RCC 7860 (cell line): ENCODE data around the gene EFCAB5.
"Not testable (repeated sequence)": the region's sequence is repeated elsewhere in the genome, so short reads cannot be mapped to it uniquely, and the experiment has no call there.

ENCODE experiments used
- DNase-seq: peaks from one replicate; pipeline ENCODE4 v3.0.0-alpha.2; 2015; ENCODE audit warnings: low spot score
- FAIRE-seq: peaks from 2 replicates; lab custom pipeline; 2012; peaks lifted over from hg19 to GRCh38; lab: Jason Lieb, UNC

The EFCAB5 gene

DNA sequence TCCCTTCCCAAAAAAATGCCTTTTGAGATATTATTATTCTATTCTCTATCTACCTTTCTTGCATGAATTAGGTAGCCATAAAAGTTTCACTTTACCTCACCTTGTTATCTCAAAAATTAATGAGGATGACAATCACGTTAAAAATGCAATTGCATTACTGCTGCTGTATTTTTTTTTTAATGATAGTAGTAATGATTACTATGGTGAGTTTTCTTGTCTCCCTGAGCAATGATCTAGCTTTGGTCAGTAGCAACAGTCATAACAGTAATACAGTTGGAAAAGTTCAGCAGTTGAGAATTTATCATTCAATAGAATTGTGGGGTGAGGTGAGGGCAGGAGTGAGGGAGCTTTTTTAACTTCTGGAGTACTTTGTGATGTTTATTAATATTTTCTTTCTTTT is at the start of gene EFCAB5:
Gene EFCAB5 (plus strand): TSS at position 301 of the 400 bp plus-strand sequence. CDS start 163 bp downstream, outside the sequence.
- no peak for DNase-seq
- no peak for FAIRE-seq

DNA sequence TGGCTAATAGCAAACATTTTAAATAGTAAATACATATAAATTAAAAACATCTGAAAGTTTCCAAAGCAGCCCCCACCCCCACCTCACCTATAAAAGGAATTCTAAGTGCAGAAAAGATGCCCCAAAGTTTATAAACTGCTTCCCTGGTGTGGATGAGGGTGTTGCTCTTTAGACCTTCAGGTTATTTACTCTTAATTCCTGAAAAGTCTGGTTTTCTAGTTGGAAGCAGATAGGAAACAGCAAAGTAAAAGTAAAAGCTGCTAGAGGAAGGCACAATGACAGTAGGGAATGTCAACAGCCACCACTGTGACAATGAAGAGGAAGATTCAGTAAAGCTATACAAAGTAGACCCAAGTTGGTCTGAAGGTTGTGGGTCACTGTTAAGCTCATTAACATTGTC is 49.2 kb upstream of the EFCAB5 start:
- no peak for DNase-seq
- no peak for FAIRE-seq

DNA sequence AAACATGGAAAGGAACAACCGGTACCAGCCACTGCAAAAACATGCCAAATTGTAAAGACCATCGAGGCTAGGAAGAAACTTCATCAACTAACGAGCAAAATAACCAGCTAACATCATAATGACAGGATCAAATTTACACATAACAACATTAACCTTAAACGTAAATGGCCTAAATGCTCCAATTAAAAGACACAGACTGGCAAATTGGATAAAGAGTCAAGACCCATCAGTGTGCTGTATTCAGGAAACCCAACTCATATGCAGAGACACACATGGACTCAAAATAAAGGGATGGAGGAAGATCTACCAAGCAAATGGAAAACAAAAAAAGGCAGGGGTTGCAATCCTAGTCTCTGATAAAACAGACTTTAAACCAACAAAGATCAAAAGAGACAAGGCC is 44.3 kb upstream of the EFCAB5 start:
- not testable (repeated sequence) for FAIRE-seq

DNA sequence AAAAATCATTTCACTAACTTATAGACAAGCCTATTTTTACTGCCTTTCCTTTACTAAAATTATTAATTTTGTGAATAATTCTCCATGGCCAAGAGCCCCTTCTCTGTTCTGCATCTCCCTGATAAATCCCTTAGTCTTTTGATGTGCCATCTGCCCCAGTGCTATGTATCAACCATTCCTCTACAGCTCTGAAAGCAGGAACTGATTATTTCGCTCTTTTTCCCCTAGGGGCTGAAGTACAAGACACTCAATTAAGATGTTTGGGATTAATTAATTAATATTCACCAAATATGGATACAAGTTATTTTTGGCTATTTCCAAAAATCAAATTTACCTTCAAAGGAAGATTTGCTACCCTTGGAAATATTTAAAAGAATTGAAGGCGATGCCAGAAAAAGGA is 38.0 kb upstream of the EFCAB5 start:
- no peak for DNase-seq
- no peak for FAIRE-seq

More for the DNA sequence above, 44.3 kb upstream of the EFCAB5 start:
- DNase-seq = not testable (repeated sequence)

DNA sequence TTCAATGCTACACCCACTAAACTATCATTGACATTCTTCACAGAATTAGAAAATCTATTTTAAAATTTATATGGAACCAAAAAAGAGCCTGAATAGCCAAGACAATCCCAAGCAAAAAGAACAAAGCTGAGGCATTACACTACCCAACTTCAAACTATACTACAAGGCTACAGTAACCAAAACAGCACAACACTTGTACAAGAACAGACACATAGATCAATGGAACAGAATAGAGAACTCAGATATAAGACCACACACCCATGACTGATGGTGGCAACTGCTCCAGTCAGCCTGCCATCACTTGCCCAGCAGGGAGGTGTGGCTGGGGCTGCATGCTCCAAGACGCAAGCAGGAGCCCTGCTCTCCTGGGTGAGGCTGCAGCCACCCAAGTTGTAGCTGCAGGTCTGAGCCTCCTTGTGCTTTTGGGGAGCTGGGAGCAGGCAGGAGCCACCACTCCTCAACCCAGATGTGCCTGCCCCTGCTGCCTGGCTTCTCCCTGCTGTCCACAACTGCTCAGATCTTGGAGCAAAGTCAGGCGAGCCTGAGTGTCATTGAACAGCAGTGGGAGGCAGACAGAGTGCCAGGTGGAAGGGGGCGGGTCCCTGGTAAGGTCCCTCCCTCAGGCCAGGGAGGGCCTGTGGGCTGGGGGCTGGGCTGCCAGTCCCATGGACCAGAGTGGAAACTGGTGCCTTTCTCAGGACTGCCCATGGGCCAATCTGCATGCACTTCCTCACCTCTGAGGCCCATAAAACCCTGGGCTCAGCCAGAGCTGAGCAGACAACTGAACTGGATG is 36.2 kb upstream of the EFCAB5 start:
- DNase-seq (no peak), FAIRE-seq (no peak)

DNA sequence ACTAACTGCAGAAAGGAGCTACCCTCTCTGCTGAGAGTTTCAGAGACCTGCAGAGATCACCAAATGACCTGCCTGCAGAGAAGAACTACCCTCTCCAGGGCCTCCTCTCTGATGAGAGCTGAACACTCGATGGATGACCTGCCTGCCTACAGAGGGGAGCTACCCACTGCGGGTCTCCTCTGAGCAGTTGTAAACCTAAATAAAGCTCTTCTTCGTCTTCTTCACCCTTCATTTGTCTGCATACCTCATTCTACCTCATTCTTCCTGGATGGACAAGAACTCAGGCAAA is 35.6 kb upstream of the EFCAB5 start:
- DNase-seq = no peak
- no peak for FAIRE-seq

DNA sequence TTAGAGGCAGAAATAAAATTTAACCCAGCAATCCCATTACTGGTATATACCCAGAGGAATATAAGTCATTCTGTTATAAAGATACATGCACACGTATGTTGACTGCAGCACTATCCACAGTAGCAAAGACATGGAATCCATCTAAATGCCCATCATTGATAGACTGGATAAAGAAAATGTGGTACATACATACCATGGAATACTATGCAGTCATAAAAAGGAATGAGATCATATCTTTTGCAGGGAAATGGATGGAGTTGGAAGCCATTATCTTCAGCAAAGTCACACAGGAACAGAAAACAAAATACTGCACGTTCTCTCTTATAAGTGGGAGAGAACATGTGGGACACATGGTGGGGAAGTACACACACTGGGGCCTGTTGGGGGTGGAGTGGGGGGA is 34.5 kb upstream of the EFCAB5 start:
- FAIRE-seq (no peak), DNase-seq (no peak)

DNA sequence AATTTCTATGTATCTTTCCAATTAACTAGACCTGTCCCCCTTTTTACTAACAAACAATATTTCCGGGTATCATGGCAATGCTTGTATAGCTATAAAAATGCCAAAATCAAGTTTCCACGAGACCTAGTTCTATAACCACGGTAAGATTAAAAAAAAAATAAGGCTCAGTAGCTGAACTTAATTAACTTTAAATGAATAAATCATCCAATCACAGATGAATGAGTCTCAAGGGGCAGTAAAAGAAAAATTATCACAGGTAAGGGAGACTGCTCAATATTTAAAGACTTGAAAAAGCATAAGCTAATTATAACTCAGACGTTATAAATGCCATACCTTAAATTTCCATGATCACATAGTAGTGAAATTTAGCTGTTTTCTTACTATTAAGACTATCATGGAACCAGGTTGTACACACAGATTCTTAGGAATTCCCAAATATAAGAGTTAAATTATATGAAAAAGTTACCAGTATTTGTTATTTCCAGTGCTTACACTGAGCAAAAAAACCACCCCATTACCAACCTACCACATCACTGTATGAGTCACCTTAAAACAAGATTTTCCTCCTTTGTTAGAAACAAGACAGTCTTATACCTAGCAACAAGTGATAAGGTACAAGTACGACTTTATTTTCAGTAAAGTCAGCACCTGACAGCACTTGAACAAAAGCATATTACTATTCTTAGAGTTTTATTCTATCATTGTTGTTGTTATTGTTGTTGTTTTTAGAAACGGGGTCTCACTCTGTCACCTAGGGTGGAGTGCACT is 32.0 kb upstream of the EFCAB5 start:
- FAIRE-seq = peak; percentile 17
- DNase-seq = peak; percentile 35

DNA sequence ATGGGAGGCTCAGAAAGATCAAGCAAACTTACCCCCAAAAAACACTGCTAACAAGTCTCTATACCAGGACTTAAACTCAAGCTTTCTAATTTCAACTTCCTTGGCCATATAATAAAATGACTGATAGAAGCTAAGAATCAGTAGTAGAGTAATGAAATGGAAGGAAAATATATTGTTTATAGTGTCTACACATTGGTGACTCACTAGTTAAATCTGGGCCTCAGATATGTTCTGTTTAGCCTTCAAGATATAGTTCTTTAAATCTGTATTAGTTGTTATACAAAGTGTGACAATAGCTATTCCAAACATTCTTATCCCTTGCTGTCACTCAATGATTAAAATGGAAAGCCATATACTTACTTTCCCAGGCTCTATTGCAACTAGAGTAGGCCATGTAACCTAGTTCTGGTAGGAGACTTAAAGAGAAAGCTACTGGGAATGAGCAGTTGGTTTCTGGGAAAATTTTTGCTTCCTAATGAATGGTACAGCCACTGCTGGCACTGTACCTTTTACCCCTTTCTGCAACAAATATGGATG is 29.7 kb upstream of the EFCAB5 start:
- DNase-seq (no peak), FAIRE-seq (no peak)

DNA sequence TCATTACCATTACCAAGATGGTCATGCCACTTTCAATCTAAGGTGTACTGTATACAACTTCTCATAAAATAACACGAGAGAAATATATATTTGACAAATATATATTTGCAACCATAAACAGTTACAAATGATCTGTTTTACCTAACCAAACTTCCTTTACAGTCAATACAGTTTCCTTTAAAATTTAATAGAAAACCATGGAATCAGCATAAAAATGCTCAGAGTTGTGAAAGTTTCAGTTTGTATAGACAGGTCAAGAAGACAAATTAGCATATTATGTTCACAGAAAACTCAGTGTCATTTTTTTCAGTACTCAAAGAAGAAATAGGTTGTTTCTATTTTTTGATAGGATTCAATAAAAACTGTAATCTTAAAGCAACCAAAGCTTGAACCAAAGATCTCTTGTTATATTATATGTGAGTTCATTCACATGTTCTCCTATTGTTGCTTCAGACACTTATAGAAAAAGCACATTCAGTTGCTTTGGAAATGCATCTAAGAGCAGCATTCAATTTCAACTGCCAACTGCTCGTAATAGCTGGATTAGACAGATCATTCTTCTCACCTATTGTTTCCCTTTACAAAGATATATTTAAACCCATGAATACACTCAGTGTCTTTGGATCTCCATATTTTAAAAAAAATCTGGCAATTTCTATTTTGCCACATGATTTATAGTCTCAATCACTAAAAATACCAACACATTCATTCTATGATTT is 26.5 kb upstream of the EFCAB5 start:
- DNase-seq = no peak
- peak; percentile 12 for FAIRE-seq

DNA sequence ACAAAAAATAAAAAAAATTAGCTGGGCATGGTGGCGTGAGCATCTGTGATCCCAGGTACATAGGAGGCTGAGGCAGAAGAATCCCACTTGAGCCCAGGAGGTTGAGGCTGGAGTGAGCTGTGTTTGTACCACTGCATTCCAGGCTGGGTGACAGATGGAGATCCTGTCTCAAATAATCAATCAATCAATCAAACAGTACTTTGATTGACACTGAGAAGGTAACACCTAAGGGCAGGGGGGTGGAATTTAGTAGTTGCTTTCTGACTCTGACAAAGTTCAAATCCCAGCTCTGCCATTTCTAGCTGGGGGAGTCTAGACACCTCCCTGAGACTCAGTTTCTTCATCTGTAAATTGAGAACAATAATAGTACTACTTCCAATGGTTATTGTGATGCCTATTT is 23.4 kb upstream of the EFCAB5 start:
- no peak for DNase-seq
- no peak for FAIRE-seq

DNA sequence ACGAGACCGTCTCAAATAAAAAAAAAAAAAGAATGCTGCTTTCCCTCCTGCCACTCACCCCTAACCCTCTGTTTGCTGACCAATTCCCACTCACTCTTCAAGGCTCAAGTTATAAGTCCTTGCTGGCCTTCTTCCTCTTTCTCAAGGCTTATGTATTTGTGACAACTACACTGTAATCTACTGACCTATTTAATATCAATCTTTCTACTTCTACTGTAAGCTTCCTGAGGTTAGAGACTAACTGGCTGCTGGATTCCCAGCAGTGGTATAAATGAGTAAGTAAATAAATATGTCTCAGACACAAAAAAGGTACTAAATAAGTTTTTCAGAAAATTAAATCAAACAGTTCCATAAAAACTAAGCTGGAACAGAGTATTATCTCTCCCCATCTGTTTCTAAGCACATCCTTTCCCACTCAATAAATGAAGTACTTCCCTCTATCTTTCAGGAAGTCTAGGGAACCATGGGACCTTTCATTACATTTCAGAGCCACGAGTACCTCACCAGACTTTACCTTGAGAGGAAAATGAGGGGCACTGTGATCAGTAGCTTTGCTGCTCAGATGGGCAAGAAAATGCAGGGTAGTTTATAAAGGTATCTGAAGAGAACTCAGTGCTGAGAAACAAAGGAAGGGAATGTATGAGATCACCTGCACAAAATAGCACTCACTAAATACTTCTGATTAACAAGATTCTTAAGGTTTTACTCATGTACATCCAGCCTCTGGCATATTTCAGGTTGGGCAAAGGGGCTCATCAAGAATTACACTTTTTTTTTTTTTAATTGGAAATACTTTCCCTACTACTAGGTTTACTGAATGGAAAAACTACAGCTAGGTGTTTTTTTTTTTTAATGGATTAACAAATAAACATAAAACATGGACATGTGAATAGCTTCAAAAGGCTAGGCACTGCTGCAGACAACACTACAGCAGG is 22.2 kb upstream of the EFCAB5 start:
- FAIRE-seq (peak; percentile 73), DNase-seq (peak; percentile 75)

DNA sequence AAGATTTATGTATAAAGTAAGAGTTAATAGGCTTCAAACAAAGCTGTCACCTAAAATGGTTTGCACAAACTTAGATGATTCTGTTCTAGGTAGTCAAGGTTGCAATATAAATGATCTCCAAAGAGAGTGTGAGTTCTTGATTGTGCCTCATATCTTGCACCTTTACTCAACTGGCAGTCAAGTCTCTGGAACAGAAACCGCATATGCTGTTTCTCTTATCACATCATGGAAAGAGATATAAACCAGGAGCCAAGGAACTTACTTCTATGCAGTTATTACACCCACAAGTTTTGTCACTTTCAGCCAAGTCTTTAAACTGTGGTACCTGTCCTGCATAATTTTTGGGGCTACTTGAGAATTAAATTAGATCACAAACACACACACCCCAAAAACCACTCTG is 16.6 kb upstream of the EFCAB5 start:
- FAIRE-seq = no peak
- no peak for DNase-seq

DNA sequence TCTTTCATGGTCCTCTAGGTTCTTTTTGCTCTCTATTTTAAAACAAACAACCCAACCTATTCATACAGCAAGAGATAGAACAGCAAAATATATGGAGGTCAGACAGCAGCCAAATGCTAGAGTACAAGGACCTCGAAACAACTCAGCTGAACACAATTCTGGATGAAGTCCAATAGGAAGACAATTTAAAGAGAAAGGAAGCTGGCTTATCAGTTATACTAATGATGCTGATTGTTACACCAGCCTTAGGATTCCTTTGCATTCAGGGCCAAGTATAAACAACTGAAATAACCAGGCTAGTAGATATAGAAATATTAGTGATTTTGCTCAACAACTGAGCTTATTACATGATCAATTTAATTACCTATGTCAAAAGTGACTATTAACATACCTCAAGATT is 13.9 kb upstream of the EFCAB5 start:
- no peak for FAIRE-seq

DNA sequence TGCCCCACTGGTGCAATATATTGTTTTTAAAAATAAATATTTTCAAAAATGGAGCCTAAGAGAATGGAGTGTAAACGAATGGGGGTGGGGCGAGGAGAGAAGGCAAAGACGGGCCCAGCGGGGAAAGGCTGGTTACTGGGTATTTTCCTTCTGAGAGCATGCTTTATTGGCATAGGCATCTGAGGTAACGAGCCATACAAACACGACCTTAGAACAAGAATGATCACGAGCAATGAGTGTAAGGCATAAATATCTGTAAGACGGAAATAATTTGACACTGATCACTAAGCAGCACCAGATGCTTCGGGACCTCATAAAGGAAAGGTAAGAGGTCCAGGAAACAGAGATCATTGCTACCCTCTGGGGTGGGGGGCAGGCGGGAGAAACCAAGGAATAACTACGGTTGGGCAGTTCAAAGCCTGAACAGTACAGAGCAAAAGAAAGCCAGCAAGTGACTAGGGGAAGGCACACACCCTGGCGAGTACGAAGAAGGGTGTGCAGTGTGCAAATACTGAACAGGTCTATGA is 12.4 kb upstream of the EFCAB5 start:
- DNase-seq = peak; percentile 49

More for the DNA sequence above, 13.9 kb upstream of the EFCAB5 start:
- no peak for DNase-seq

DNA sequence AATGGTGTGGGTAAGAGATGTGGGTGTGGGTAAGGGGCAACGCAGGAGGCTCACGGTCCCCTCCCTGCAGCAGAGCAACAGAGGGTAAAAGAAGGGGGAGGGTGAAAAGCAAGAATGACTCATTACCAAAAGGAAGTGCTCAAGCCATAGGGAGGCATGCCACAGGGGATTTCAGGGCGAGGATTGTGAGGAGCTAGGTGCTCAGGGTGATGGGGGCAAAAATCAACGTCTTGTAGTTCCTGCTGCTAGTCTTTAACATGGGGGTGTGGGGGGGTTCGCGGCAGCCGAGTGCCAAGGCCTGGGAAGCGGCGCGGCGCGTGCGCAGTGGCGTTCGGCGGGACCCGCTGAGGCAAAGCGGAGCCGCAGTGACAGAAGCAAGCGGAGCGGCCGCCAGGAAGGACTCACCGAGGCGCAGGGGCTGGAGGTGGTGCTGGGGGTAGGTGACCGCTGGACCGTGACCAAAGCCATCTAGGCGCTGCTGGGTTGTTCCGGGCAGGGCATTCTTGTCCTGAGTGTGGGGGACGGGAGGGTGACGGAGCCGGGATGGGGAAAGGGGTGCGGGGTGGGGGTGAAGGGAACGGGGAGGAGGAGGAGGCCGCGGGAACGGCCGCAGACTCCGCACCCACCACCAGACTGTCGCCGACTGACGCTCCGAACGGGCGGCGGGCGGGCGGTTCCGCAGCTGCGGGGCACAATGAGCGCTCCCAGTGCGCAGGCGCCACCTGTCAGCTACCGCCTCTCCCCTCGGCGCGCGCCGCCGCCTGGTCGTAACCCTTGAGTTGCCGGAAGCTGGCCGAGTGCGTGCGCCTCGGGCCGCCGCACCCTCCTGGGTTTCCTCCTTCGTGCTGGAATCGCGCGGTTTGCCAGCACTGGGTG is 11.7 kb upstream of the EFCAB5 start, which contains the start of gene SSH2:
Gene SSH2 (minus strand): TSS at position 696 of the 876 bp plus-strand sequence. CDS start 228 bp downstream, at position 468.
- DNase-seq (peak; percentile 89), FAIRE-seq (peak; percentile 35)

More for the DNA sequence above, 12.4 kb upstream of the EFCAB5 start:
- no peak for FAIRE-seq

DNA sequence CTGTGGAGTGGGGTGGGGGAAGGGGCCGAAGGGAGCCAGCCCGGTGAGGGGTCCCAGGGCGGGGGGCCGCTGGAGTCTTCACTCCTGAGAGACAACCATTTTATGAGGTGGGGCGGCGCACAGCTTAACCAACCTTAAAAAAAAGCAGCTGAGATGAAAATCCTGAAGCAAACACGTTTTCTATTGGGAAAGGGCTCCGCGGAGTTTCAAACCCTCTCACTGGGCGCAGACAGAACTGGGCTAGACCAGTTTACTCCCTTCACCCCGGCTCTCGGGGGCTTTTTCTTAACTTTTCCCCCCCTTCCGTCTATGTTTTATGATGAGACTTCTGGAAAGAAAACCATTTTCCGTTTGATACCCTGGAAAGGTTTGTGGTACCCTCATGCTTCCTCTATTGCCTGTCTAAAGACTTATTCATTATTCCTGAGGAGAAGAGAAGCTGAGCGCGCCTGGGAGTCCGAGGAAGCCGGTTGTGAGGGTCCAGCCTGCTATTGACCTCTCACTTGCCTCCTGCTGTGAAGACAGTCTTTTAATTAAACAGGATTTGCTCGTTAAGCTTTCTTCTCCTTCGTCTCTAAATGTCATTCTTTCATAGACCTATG is 10.9 kb upstream of the EFCAB5 start:
- FAIRE-seq (no peak), DNase-seq (no peak)

DNA sequence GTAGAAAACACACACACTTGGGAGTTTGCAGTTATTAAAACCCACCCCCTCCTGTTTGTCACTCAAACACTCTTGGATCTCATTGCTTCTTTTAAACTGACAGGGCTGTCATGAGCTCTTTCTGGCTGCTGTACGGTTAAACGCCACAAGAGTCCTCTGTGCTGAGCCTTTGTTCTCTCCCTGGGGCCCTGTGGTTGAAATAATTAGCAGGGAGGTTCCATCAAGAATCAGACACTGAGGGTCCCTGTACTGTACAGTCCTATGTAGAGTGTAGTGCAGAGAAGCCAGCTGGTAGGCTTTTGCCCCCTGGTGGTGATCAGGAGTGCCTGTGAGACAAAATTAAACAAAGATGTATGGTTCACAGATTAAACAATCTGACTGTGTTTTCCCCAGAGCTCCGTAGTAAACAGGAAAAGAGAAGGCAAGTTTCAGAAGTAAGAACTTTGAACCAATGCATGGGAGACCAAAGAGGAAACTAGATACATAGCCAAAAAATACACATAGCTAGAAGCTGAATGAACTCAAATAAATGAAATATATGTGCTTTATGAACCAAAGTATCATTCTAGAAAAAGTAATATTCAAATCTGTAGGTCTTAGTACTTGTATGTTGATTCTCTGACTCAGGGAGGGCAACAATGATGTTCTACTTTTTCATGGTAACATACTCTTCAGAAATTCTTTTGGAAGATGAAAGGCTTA is 10.1 kb upstream of the EFCAB5 start:
- FAIRE-seq (peak; percentile 84), DNase-seq (peak; percentile 78)
